Prostate gland (tissue), 2 donors: ENCODE measurements around the gene HNRNPAB.

Source experiments
- CTCF ChIP-seq, 4 experiments: fragments of 200-600 bp in 2 of 4; fragments of 450-650 bp in 2 of 4; sonication (generic) in 2 of 4; IDR thresholded peaks; 1 replicate in 3 of 4; 2 replicates in 1 of 4; pipeline ENCODE4 v1.5.1; 2016 to 2019; ENCODE audit warnings: antibody characterized with exemption in 4 of 4, mild to moderate bottlenecking in 2 of 4, moderate library complexity in 2 of 4
- POLR2AphosphoS5 ChIP-seq: sonication (generic); formaldehyde crosslinking; IDR thresholded peaks from one replicate; pipeline ENCODE4 v1.6.1; 2017; ENCODE audit warnings: antibody characterized with exemption

GRCh38 chr5:178231539-178232123, 27.3 kb downstream of the HNRNPAB start:
- TF ChIP-seq CTCF (IDR thresholded peaks at IDR 0.05) (no peak), POLR2AphosphoS5 (no peak)
